Rectal smooth muscle tissue (tissue), 1 donor: Measurements from ENCODE around the gene PACSIN2.
"Not testable (repeated sequence)": the region's sequence is repeated elsewhere in the genome, so short reads cannot be mapped to it uniquely, and the experiment has no call there.

Source experiments
- H3K27ac ChIP-seq: one replicate; pipeline ENCODE4 v1.7.0; 2013; ENCODE audit warnings: low read depth, low read length, inconsistent platforms
- H3K27me3 ChIP-seq: one replicate; pipeline ENCODE4 v1.7.0; 2013; ENCODE audit warnings: low read length; ENCODE audit not compliant: control insufficient read depth, insufficient read depth
- H3K36me3 ChIP-seq: one replicate; pipeline ENCODE4 v1.7.0; 2013; ENCODE audit warnings: low read length; ENCODE audit not compliant: control insufficient read depth, insufficient read depth
- H3K4me1 ChIP-seq: one replicate; pipeline ENCODE4 v1.7.0; 2013; ENCODE audit warnings: low read length; ENCODE audit not compliant: control insufficient read depth, insufficient read depth
- H3K4me3 ChIP-seq: one replicate; pipeline ENCODE4 v1.7.0; 2013; ENCODE audit warnings: low read length
- H3K9ac ChIP-seq: one replicate; pipeline ENCODE4 v1.7.0; 2013; ENCODE audit warnings: low read length

The PACSIN2 gene

DNA sequence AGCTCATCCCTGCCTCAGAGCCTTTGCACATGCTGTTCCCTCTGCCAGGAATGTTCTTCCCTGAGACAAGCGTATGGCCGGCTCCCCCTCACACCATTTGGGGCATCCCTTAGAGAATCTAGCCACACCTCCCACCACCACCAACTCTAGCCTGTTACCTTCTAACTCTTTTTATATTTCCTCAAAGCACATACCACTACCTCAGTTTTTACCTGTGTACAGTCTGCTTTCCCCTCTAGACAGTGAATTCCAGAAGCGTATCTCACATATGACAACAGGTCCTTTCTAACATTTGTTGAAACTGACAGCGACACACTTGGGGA lies 82.8 kb downstream of the PACSIN2 start:
- Histone ChIP-seq H3K36me3 (no peaks in the 10 kb centered on the region), H3K4me1 (peaks cover 75% of the 10 kb centered on the region), H3K9ac (peak overlapping the region; percentile 38), H3K4me3 (no peak overlapping the region), H3K27ac (peak overlapping the region; percentile 98), H3K27me3 (no peaks in the 10 kb centered on the region)

DNA sequence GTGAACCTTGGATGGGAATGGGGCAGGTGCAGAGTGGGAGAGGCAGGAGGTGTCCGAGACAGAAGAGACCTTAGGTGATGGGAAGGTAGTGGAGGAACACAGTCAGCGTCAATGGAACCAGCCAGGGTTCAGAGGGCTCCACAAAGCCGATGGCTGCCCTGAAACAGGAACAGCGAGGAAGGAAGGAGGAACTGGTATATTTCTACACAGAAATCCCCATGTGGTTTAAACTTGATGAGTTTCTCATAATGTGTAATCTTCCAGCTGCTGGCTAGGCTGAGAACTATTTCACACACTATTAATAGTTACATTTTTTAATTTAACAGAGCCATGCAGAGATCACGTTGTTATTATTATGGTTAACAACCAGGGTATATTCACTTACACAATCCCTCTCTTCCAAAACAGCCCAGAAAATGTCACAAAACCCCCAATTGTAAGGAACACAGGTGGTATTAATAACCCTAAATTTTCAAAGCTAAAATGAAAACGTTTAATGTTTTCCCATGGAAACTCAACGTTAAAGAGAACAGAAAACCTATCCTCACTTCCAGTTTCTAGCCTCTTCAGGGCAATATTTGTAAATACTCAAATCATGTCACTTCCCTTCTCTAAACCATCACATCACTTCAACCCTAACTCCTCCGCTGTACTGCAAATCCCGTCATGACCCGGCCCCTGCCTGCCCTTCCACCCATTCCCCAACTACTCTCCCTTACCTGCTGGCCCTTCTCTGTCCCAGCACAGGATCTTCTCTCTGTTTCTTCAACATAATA lies 83.3 kb downstream of the PACSIN2 start:
- Histone ChIP-seq H3K27ac (peak overlapping the region; percentile 98), H3K27me3 (no peaks in the 10 kb centered on the region), H3K36me3 (no peaks in the 10 kb centered on the region), H3K4me1 (peaks cover 76% of the 10 kb centered on the region), H3K4me3 (peak overlapping the region; percentile 50), H3K9ac (peak overlapping the region; percentile 38)

- peaks cover 79% of the 10 kb centered on the region for H3K4me1 ChIP-seq
- no peaks in the 10 kb centered on the region for H3K36me3 ChIP-seq
- no peaks in the 10 kb centered on the region for H3K27me3 ChIP-seq
- H3K4me3 ChIP-seq, result peak overlapping the region; percentile 50
- H3K27ac ChIP-seq, result peak overlapping the region; percentile 98
- H3K9ac ChIP-seq, result peak overlapping the region; percentile 11
Measured at GRCh38 chr22:42930810-42931420, 84.0 kb downstream of the PACSIN2 start.

DNA sequence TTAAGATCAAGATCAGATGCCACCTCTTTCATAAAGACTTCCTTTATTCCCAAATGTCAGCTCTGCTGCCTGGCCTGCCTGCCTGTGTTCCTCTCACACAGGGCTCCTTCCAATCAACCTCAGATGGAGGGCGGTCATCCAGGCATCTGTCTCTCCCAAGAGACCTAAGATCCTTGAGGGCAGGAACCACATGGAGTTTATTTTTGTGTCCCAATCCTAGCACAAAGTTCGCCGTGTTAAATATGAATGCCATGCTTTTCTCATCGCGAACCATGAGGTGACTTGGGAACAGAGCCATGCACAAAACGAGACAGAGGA lies 85.2 kb downstream of the PACSIN2 start:
- Histone ChIP-seq H3K9ac (no peak overlapping the region), H3K4me3 (no peak overlapping the region), H3K36me3 (no peaks in the 10 kb centered on the region), H3K4me1 (peaks cover 78% of the 10 kb centered on the region), H3K27me3 (no peaks in the 10 kb centered on the region), H3K27ac (peak overlapping the region; percentile 98)

DNA sequence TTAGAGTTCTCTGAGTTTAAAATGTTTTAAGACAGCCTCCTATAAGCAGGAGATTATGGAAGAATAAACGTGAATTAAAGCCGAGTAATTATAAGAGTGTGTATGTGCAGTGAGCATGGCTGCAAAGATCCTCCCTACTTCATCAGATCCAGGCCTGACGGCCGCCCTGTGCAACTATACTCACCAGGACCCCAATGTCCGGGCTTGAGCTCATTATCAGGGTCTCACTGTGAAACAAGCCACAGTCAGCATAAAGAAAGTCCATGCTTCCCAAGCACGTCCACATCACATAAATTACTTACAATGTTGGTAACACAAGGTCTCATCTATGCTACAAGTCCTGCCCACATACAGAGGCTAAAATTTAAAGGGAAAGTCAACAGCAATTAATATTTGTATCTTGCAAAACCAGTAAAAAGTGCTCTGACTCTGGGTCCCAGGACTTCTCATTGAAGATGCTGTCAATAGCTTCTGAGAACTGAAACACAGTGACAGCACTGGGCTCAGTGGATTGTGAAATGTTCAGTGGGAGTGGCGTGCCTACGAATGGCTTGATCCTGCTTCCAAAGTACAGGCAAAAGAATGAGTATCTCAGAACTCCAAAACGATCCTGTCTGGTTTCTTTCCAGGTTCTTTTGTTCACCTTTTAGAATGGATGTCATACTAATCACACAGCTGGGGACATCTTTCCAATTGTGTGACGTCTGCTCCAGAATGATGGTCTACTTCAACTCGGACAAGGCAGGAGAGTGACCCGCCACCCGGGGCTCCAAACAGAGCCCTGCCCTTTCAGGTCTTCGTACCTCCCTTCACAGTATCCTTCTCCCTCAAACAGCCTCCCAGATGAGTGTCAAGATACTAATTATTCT lies 85.7 kb downstream of the PACSIN2 start:
- H3K4me3 ChIP-seq, result no peak overlapping the region
- H3K4me1 ChIP-seq, result peaks cover 73% of the 10 kb centered on the region
- no peaks in the 10 kb centered on the region for H3K27me3 ChIP-seq
- H3K9ac ChIP-seq, result no peak overlapping the region
- no peaks in the 10 kb centered on the region for H3K36me3 ChIP-seq
- peak overlapping the region; percentile 98 for H3K27ac ChIP-seq

DNA sequence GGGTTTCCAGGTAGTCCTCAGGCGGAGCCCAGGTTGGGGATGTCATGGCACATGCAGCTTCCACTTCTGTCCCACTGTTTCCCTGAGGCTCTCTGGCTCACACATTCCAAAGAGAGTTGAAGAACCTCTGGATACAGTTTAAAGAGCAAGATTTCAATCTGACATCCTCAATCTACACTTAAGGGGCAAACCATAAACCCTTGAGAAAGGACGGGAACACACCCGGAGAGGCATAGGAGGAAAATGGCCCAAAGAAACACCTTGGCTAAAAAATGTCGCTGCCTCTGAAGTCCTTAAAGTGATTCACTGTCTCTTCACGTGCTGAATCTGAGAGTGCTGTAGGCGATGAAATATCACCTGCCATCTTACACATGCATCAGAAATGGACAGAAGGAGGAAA lies 87.0 kb downstream of the PACSIN2 start:
- no peak overlapping the region for H3K4me3 ChIP-seq
- no peak overlapping the region for H3K9ac ChIP-seq
- H3K4me1 ChIP-seq, result peaks cover 63% of the 10 kb centered on the region
- H3K36me3 ChIP-seq, result no peaks in the 10 kb centered on the region
- H3K27ac ChIP-seq, result no peak overlapping the region
- no peaks in the 10 kb centered on the region for H3K27me3 ChIP-seq

GRCh38 chr22:42926768-42927167 lies 88.2 kb downstream of the PACSIN2 start:
- no peak overlapping the region for H3K27ac ChIP-seq
- peaks cover 61% of the 10 kb centered on the region for H3K4me1 ChIP-seq
- no peak overlapping the region for H3K9ac ChIP-seq
- no peaks in the 10 kb centered on the region for H3K36me3 ChIP-seq
- no peaks in the 10 kb centered on the region for H3K27me3 ChIP-seq
- no peak overlapping the region for H3K4me3 ChIP-seq

DNA sequence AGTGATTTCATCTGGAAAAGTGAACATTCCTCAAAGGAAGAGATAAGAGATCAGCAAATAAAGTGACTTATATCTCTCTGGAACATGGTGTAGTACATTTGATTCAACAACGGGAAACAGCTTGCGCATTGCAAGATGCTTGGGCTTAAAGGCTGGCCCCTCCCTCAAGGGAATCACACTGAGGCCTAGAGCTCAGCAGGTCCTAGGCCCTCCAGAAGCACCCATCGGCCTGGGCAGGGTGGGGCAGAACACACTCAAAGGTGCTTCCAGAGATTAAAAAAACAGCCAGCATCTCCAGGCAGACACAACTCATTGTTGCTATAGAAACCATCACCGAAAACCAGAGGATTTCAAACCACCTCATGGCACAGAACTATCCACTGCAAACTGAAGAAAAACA lies 88.8 kb downstream of the PACSIN2 start:
- Histone ChIP-seq H3K4me1 (peaks cover 55% of the 10 kb centered on the region), H3K36me3 (no peaks in the 10 kb centered on the region), H3K4me3 (no peak overlapping the region), H3K27ac (peak overlapping the region; percentile 74), H3K27me3 (no peaks in the 10 kb centered on the region), H3K9ac (no peak overlapping the region)

GRCh38 chr22:42925598-42925997 lies 89.4 kb downstream of the PACSIN2 start:
- Histone ChIP-seq H3K4me3 (no peak overlapping the region), H3K4me1 (peaks cover 50% of the 10 kb centered on the region), H3K27ac (peak overlapping the region; percentile 74), H3K9ac (no peak overlapping the region), H3K27me3 (no peaks in the 10 kb centered on the region), H3K36me3 (no peaks in the 10 kb centered on the region)

- H3K4me1 ChIP-seq, result peaks cover 50% of the 10 kb centered on the region
- H3K9ac ChIP-seq, H3K27ac ChIP-seq, H3K4me3 ChIP-seq, H3K36me3 ChIP-seq, H3K27me3 ChIP-seq: not testable (repeated sequence)
Measured at GRCh38 chr22:42925031-42925430, 89.9 kb downstream of the PACSIN2 start.

DNA sequence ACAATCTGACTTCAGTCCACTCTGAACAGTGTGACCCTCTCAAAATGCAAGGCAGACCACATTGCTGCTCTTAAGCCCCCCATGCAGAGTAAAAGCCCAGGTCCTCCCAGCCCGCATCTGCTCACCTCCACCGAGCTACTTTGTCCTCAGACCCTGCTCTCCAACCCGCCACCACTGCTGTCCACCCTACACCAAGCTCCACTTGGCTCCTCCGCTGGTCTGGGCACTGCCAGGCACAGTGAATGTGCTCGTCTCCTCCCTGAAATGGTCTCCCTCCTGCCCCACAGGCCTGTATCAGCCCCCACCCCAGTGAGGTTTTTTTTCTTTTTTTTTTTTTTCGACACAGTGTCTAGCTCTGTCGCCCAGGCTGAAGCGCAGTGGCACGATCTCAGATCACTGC lies 90.5 kb downstream of the PACSIN2 start:
- H3K9ac ChIP-seq, result no peak overlapping the region
- H3K4me1 ChIP-seq, result peaks cover 44% of the 10 kb centered on the region
- no peak overlapping the region for H3K4me3 ChIP-seq
- H3K27me3 ChIP-seq, result no peaks in the 10 kb centered on the region
- H3K36me3 ChIP-seq, result no peaks in the 10 kb centered on the region
- no peak overlapping the region for H3K27ac ChIP-seq

DNA sequence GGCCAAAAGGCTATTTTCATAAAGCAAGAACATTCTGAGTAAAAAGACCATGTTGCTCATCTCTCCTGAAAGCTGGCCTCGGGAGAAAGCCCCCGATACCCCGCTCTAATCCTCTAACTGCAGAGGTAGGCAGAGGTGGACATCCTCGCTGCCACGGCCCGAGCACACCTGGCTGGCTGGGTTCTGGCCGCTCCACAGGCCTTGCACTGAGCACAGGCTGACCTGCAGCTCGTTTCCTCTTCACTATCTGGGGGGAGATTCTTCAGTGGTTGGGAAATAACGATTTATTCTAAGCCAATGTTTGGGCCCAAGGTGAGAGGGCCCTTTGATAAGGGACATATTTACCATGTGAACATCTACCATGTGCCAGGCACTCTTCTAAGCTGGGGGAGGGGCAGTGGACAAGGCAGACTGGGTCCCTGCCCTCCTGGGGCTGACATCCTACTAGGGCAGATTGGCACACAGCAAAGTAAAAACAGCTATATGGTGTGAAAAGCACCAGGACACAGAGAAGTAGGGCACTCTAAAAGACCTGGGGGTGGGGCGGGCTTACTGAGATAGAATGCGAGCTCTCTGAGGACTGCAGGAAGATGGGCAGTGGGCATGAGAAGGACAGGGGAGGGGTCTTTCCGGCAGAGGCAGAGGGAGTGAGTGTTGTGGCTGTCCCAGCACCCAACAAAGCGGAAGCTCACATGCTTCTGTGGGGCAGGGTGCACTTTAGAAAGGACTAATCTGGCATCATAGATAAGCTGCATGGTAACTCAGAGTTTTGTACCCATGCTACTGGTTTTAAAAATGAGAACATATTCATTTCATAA lies 92.4 kb downstream of the PACSIN2 start:
- H3K36me3 ChIP-seq, result no peaks in the 10 kb centered on the region
- no peak overlapping the region for H3K27ac ChIP-seq
- H3K4me1 ChIP-seq, result peaks cover 33% of the 10 kb centered on the region
- H3K27me3 ChIP-seq, result no peaks in the 10 kb centered on the region
- no peak overlapping the region for H3K4me3 ChIP-seq
- H3K9ac ChIP-seq, result no peak overlapping the region
